Astrocyte (in vitro differentiated cells and primary cell): ENCODE data around the gene EXD3.

ENCODE experiments used
- CTCF ChIP-seq: IDR thresholded peaks from 2 replicates; pipeline ENCODE4 v1.5.1; 2011; ENCODE audit warnings: low read depth, mild to moderate bottlenecking, inconsistent platforms, low read length, moderate library complexity; ENCODE audit not compliant: insufficient read depth
- EZH2 ChIP-seq: IDR thresholded peaks from 2 replicates; pipeline ENCODE4 v1.6.1; 2012; ENCODE audit warnings: mild to moderate bottlenecking, low read length, inconsistent platforms; ENCODE audit not compliant: insufficient read depth

- no peak for TF ChIP-seq CTCF
- TF ChIP-seq EZH2, result no peak
Observed at GRCh38 chr9:137381501-137382443, 41.2 kb downstream of the EXD3 start.
